Measurements from ENCODE around the gene COPG2.

COPG2 gene

GRCh38 chr7:130492523-130493274 is 175.8 kb downstream of the COPG2 start:
- H3K4me1 ChIP-seq: peaks cover 6% of the 10 kb centered on the region
- peak; percentile 14 to 18 for DNase-seq (ENCODE audit: low spot score in 2 of 2)
- H3K27me3 ChIP-seq (ENCODE audit: low read depth): peaks cover 29% of the 10 kb centered on the region
- H3K9me3 ChIP-seq: no peaks in the 10 kb centered on the region
- in situ Hi-C loops (cut with MboI; ENCODE audit: low sequenced_read_pairs): no loop called here
- peak overlapping the region; percentile 29 for H3K4me3 ChIP-seq
- no peaks in the 10 kb centered on the region for H3K36me3 ChIP-seq (replicated peaks)

GRCh38 chr7:130491841-130492522 is 176.6 kb downstream of the COPG2 start, which contains the start of gene MEST:
Gene MEST (plus strand): TSS chr7:130492085. CDS start chr7:130492314, 229 bp downstream.
- Histone ChIP-seq H3K4me1 (peaks cover 6% of the 10 kb centered on the region), H3K36me3 (replicated peaks) (no peaks in the 10 kb centered on the region), H3K27me3 (ENCODE audit: low read depth) (peaks cover 29% of the 10 kb centered on the region), H3K4me3 (peak within 1 kb of the TSS; percentile 29), H3K9me3 (no peaks in the 10 kb centered on the region)
- in situ Hi-C loops (cut with MboI; ENCODE audit: low sequenced_read_pairs): no loop called here
- peak; percentile 6 to 60 for DNase-seq (ENCODE audit: low spot score in 2 of 2)

GRCh38 chr7:130490888-130491804 is 177.4 kb downstream of the COPG2 start:
- Histone ChIP-seq H3K27me3 (ENCODE audit: low read depth) (peaks cover 29% of the 10 kb centered on the region), H3K4me1 (peaks cover 6% of the 10 kb centered on the region), H3K4me3 (peak overlapping the region; percentile 29), H3K9me3 (no peaks in the 10 kb centered on the region), H3K36me3 (replicated peaks) (no peaks in the 10 kb centered on the region)
- in situ Hi-C loops (cut with MboI; ENCODE audit: low sequenced_read_pairs): no loop called here
- peak; percentile 42 to 65 for DNase-seq (ENCODE audit: low spot score in 2 of 2)

GRCh38 chr7:130490311-130490791 is 178.2 kb downstream of the COPG2 start:
- peak in 1 of 2 experiments; percentile 17 for DNase-seq (ENCODE audit: low spot score in 2 of 2)

GRCh38 chr7:130489140-130489983 is 179.2 kb downstream of the COPG2 start:
- in situ Hi-C loops (cut with MboI; ENCODE audit: low sequenced_read_pairs): no loop called here
- H3K4me1 ChIP-seq: peaks cover 6% of the 10 kb centered on the region
- no peaks in the 10 kb centered on the region for H3K9me3 ChIP-seq
- no peak overlapping the region for H3K4me3 ChIP-seq
- H3K27me3 ChIP-seq (ENCODE audit: low read depth): peaks cover 27% of the 10 kb centered on the region
- no peaks in the 10 kb centered on the region for H3K36me3 ChIP-seq (replicated peaks)
- DNase-seq (ENCODE audit: low spot score in 2 of 2): no peak

More at GRCh38 chr7:130490311-130490791, 178.2 kb downstream of the COPG2 start:
- Histone ChIP-seq H3K27me3 (ENCODE audit: low read depth) (peaks cover 29% of the 10 kb centered on the region), H3K4me3 (no peak overlapping the region), H3K36me3 (replicated peaks) (no peaks in the 10 kb centered on the region), H3K9me3 (no peaks in the 10 kb centered on the region), H3K4me1 (peaks cover 6% of the 10 kb centered on the region)
- in situ Hi-C loops (cut with MboI; ENCODE audit: low sequenced_read_pairs): no loop called here

DNA sequence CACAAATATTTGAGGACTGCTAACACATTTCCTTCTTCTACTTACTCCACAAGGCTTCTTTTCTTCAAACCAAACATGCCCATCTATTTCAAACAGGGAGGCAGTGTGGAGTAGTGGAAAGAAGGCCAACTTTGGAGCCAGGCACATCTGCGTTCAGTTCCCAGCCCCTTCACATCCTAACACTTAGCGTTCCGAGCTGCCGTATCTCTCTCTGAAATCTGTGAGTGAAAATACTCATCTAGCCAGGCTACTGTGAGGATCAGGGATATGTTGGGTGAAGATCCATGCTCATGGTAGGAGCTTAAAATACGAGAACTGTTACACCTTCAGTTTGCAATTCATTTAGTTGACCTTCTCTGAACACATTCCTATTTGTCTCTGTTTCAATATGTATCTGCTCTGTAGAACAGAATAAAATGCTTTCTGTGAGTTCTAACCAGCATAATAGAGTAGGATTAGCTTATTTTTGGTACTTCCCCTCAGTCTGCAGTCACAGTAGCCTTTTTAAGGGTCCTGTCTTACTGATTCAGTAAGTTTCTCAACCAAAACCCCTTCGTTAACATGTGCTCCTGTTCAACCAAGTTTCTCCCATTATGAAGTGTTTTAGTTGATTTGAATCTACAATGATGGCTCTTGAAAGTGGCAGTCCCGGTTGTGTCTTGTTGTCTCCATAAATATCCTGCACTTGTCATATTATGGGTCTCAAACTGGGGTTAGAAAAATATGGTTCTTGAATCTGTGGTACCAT is 180.0 kb downstream of the COPG2 start:
- Histone ChIP-seq H3K4me3 (no peak overlapping the region), H3K4me1 (peaks cover 6% of the 10 kb centered on the region), H3K27me3 (ENCODE audit: low read depth) (peaks cover 19% of the 10 kb centered on the region), H3K36me3 (replicated peaks) (no peaks in the 10 kb centered on the region), H3K9me3 (no peaks in the 10 kb centered on the region)
- in situ Hi-C loops (cut with MboI; ENCODE audit: low sequenced_read_pairs): no loop called here
- DNase-seq (ENCODE audit: low spot score in 2 of 2): no peak

GRCh38 chr7:130486954-130487436 is 181.6 kb downstream of the COPG2 start:
- in situ Hi-C loops (cut with MboI; ENCODE audit: low sequenced_read_pairs): no loop called here
- H3K4me3 ChIP-seq: no peak overlapping the region
- H3K4me1 ChIP-seq: peaks cover 6% of the 10 kb centered on the region
- H3K36me3 ChIP-seq (replicated peaks): no peaks in the 10 kb centered on the region
- no peaks in the 10 kb centered on the region for H3K9me3 ChIP-seq
- DNase-seq (ENCODE audit: low spot score in 2 of 2): no peak
- peaks cover 4% of the 10 kb centered on the region for H3K27me3 ChIP-seq (ENCODE audit: low read depth)

GRCh38 chr7:130486114-130486953 is 182.2 kb downstream of the COPG2 start:
- in situ Hi-C loops (cut with MboI; ENCODE audit: low sequenced_read_pairs): no loop called here
- H3K4me1 ChIP-seq: peaks cover 2% of the 10 kb centered on the region
- no peak for DNase-seq (ENCODE audit: low spot score in 2 of 2)
- H3K36me3 ChIP-seq (replicated peaks): no peaks in the 10 kb centered on the region
- H3K27me3 ChIP-seq (ENCODE audit: low read depth): no peaks in the 10 kb centered on the region; the same call in 1 of the 2 replicates
- H3K9me3 ChIP-seq: no peaks in the 10 kb centered on the region
- no peak overlapping the region for H3K4me3 ChIP-seq

DNA sequence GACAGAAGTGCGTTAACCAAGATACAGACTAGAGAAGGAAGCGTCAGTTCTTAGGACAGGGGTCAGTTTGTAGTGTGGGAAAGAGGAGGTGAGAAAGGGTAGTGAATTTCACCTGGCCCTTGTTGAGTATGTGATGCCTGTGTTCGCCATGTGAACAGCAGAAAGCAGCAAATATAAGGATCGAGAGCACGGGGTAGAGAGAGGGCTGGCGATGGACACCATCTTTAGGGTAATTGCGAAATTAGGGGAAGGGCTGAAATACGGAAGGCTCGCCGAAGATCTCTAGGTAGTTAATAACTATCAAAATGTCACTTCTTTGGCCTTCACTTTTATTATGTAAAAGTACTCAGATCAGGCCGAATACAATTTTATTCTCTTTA is 182.8 kb downstream of the COPG2 start:
- H3K36me3 ChIP-seq (replicated peaks): no peaks in the 10 kb centered on the region
- H3K27me3 ChIP-seq (ENCODE audit: low read depth): no peaks in the 10 kb centered on the region
- no peaks in the 10 kb centered on the region for H3K9me3 ChIP-seq
- DNase-seq (ENCODE audit: low spot score in 2 of 2): no peak
- H3K4me1 ChIP-seq: no peaks in the 10 kb centered on the region
- H3K4me3 ChIP-seq: no peak overlapping the region
- in situ Hi-C loops (cut with MboI; ENCODE audit: low sequenced_read_pairs): no loop called here

DNA sequence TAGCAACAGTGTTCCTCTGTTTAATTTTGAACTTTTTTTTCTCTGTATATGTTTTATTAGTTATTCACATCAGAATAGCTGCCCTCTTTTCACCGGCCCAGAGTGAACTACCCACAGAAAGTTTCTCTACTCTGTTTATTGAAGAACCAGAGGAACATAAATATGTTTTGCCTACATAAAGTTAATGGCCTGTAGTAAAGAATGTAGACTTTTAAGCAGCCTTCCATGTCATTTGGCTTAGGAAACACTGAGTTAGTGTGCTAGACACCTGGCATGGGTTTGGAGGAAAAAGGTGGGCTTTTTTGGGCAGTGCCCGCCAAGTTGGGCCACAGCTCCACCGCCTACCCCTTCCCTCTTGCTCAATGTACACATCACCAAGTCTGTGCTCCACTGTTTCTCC is 185.5 kb downstream of the COPG2 start:
- in situ Hi-C loops (cut with MboI; ENCODE audit: low sequenced_read_pairs): no loop called here
- Histone ChIP-seq H3K4me1 (no peaks in the 10 kb centered on the region), H3K9me3 (no peaks in the 10 kb centered on the region), H3K27me3 (ENCODE audit: low read depth) (no peaks in the 10 kb centered on the region), H3K36me3 (replicated peaks) (no peaks in the 10 kb centered on the region), H3K4me3 (no peak overlapping the region)
- no peak for DNase-seq (ENCODE audit: low spot score in 2 of 2)

DNA sequence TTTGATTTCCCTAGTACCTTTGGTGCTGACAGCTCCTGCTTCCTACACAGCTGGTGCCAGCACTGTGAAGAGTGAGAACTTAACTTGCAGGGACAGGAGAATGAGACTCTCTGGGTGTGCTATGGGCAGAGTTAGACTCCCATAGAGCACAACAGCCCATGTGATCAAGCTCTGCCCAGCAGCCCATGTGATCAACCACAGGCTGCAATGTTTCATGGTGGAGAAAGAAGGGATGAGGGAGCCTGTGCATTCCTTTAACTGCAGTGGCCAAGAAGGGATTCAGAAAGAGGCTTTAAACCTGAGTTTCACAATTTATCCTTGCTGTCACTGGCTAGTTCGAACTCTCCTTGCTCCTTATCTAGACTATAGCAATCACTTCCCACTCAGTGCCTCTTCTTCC is 186.7 kb downstream of the COPG2 start:
- no peaks in the 10 kb centered on the region for H3K27me3 ChIP-seq (ENCODE audit: low read depth)
- in situ Hi-C loops (cut with MboI; ENCODE audit: low sequenced_read_pairs): no loop called here
- DNase-seq (ENCODE audit: low spot score in 2 of 2): no peak
- no peaks in the 10 kb centered on the region for H3K9me3 ChIP-seq
- no peaks in the 10 kb centered on the region for H3K36me3 ChIP-seq (replicated peaks)
- no peak overlapping the region for H3K4me3 ChIP-seq
- no peaks in the 10 kb centered on the region for H3K4me1 ChIP-seq

All from HAP-1 (cell line).